Activated T-helper 2 cell treated with anti-CD3 and anti-CD28 coated beads, Interferon-gamma antibody, Interleukin-2, Interleukin-4, amounts not matched to agents 10 μg/mL and 5 μg/mL and 100 μg/mL, durations not matched to agents 14 hours and 24 hours and 36 hours (primary cell): ENCODE results near the gene ADCY4. TPM values are rescaled to one million over a fixed set of nuclear protein-coding genes. Genes with fewer than 3 reads are reported as not detected.

Experiments
- DNase-seq: peaks from one replicate; pipeline ENCODE4 v3.0.0; 2021; ENCODE audit warnings: low spot score
- H3K27ac Mint-ChIP-seq: one replicate; pipeline ENCODE4 v1.8.0; 2021; ENCODE audit warnings: mixed read lengths
- H3K27me3 Mint-ChIP-seq: one replicate; pipeline ENCODE4 v1.8.0; 2021; ENCODE audit warnings: low read depth, mixed read lengths
- H3K36me3 Mint-ChIP-seq: one replicate; pipeline ENCODE4 v1.8.0; 2021; ENCODE audit warnings: low read depth, mixed read lengths
- H3K4me1 Mint-ChIP-seq: one replicate; pipeline ENCODE4 v1.8.0; 2021; ENCODE audit warnings: low read depth, mixed read lengths
- H3K4me3 Mint-ChIP-seq: one replicate; pipeline ENCODE4 v1.8.0; 2021; ENCODE audit warnings: low read depth, mild to moderate bottlenecking, moderate library complexity, mixed read lengths
- H3K9me3 Mint-ChIP-seq: one replicate; pipeline ENCODE4 v1.8.0; 2021; ENCODE audit warnings: mixed read lengths
- intact Hi-C: fragments of 100-400 bp; cut with micrococcal nuclease; formaldehyde crosslinking; loops from one replicate; pipeline ENCODE4 v1.15.1; 2023
- total RNA-seq: library from RNA; stranded (reverse); gene quantifications from 2 replicates; pipeline ENCODE4 v1.2.3, GENCODE V29; 2022

ADCY4 gene
- total RNA-seq, 1 donor from 2014 or later, result 1.5 TPM

- intact Hi-C loops, result no loop called here
- H3K4me3 Mint-ChIP-seq, result no peak overlapping the region
- peaks cover 32% of the 10 kb centered on the region for H3K27me3 Mint-ChIP-seq
- no peaks in the 10 kb centered on the region for H3K9me3 Mint-ChIP-seq
- H3K36me3 Mint-ChIP-seq, result no peaks in the 10 kb centered on the region
- H3K27ac Mint-ChIP-seq, result no peak overlapping the region
- no peak for DNase-seq
- H3K4me1 Mint-ChIP-seq, result peaks cover 6% of the 10 kb centered on the region
Observed at GRCh38 chr14:24343795-24344660, 9.2 kb upstream of the ADCY4 start.

- H3K4me1 Mint-ChIP-seq, result peaks cover 13% of the 10 kb centered on the region
- H3K36me3 Mint-ChIP-seq, result no peaks in the 10 kb centered on the region
- H3K9me3 Mint-ChIP-seq, result no peaks in the 10 kb centered on the region
- DNase-seq, result no peak
- peaks cover 27% of the 10 kb centered on the region for H3K27me3 Mint-ChIP-seq
- intact Hi-C loops, result no loop called here
- H3K4me3 Mint-ChIP-seq, result no peak overlapping the region
- no peak overlapping the region for H3K27ac Mint-ChIP-seq
Observed at GRCh38 chr14:24342889-24343288, 8.0 kb upstream of the ADCY4 start.

- no peaks in the 10 kb centered on the region for H3K9me3 Mint-ChIP-seq
- H3K27ac Mint-ChIP-seq, result no peak overlapping the region
- no peak for DNase-seq
- peaks cover 18% of the 10 kb centered on the region for H3K36me3 Mint-ChIP-seq
- intact Hi-C loops, result no loop called here
- H3K27me3 Mint-ChIP-seq, result peaks cover 19% of the 10 kb centered on the region
- peaks cover 13% of the 10 kb centered on the region for H3K4me1 Mint-ChIP-seq
- H3K4me3 Mint-ChIP-seq, result no peak overlapping the region
Observed at GRCh38 chr14:24340606-24341005, 5.7 kb upstream of the ADCY4 start.

- Mint-ChIP-seq H3K4me3 (peak within 1 kb of the TSS; percentile 87), H3K27ac (peak within 1 kb of the TSS; percentile 61)
Observed at GRCh38 chr14:24339284-24340151, 4.6 kb upstream of the ADCY4 start, which contains the start of gene RIPK3. RIPK3 (minus strand) TSS chr14:24339991; CDS start chr14:24339826, 165 bp downstream.

GRCh38 chr14:24338843-24339242 lies 4.0 kb upstream of the ADCY4 start:
- Mint-ChIP-seq H3K27ac (no peak overlapping the region), H3K4me3 (peak overlapping the region; percentile 87), H3K9me3 (no peaks in the 10 kb centered on the region), H3K27me3 (peaks cover 25% of the 10 kb centered on the region), H3K4me1 (peaks cover 19% of the 10 kb centered on the region), H3K36me3 (peaks cover 26% of the 10 kb centered on the region)
- intact Hi-C loops, result loop anchor here (10.0 kb wide), 1 partner anchor 326 kb away; no protein-coding TSS in a partner anchor
- no peak for DNase-seq

More at GRCh38 chr14:24339284-24340151, 4.6 kb upstream of the ADCY4 start, which contains the start of gene RIPK3:
- peak; percentile 68 for DNase-seq
- peaks cover 26% of the 10 kb centered on the region for H3K36me3 Mint-ChIP-seq
- intact Hi-C loops, result loop anchor here (10.0 kb wide), 1 partner anchor 325 kb away; no protein-coding TSS in a partner anchor
- peaks cover 24% of the 10 kb centered on the region for H3K27me3 Mint-ChIP-seq
- peaks cover 16% of the 10 kb centered on the region for H3K4me1 Mint-ChIP-seq
- no peaks in the 10 kb centered on the region for H3K9me3 Mint-ChIP-seq

GRCh38 chr14:24337824-24338175 lies 2.9 kb upstream of the ADCY4 start:
- intact Hi-C loops, result loop anchor here (10.0 kb wide), 1 partner anchor 327 kb away; no protein-coding TSS in a partner anchor
- peaks cover 26% of the 10 kb centered on the region for H3K36me3 Mint-ChIP-seq
- H3K4me1 Mint-ChIP-seq, result peaks cover 22% of the 10 kb centered on the region
- no peak overlapping the region for H3K27ac Mint-ChIP-seq
- H3K9me3 Mint-ChIP-seq, result no peaks in the 10 kb centered on the region
- H3K27me3 Mint-ChIP-seq, result peaks cover 21% of the 10 kb centered on the region
- peak overlapping the region; percentile 87 for H3K4me3 Mint-ChIP-seq
- no peak for DNase-seq

GRCh38 chr14:24337144-24337823 lies 2.4 kb upstream of the ADCY4 start:
- intact Hi-C loops, result loop anchor here (10.0 kb wide), 1 partner anchor 328 kb away; no protein-coding TSS in a partner anchor
- no peak overlapping the region for H3K27ac Mint-ChIP-seq

GRCh38 chr14:24335461-24336171 lies 745 bp upstream of the ADCY4 start:
- DNase-seq, result no peak
- H3K9me3 Mint-ChIP-seq, result no peaks in the 10 kb centered on the region
- intact Hi-C loops, result loop anchor here (10.0 kb wide), 1 partner anchor 329 kb away; no protein-coding TSS in a partner anchor
- H3K4me1 Mint-ChIP-seq, result peaks cover 29% of the 10 kb centered on the region
- H3K27me3 Mint-ChIP-seq, result peaks cover 22% of the 10 kb centered on the region
- H3K27ac Mint-ChIP-seq, result no peak overlapping the region
- H3K4me3 Mint-ChIP-seq, result no peak overlapping the region
- H3K36me3 Mint-ChIP-seq, result peaks cover 26% of the 10 kb centered on the region

More at GRCh38 chr14:24337144-24337823, 2.4 kb upstream of the ADCY4 start:
- Mint-ChIP-seq H3K4me3 (no peak overlapping the region), H3K36me3 (peaks cover 26% of the 10 kb centered on the region), H3K4me1 (peaks cover 26% of the 10 kb centered on the region), H3K9me3 (no peaks in the 10 kb centered on the region), H3K27me3 (peaks cover 20% of the 10 kb centered on the region)
- DNase-seq, result no peak

GRCh38 chr14:24332268-24332993 lies 2.4 kb downstream of the ADCY4 start:
- intact Hi-C loops, result loop anchor here (1.0 to 10.0 kb wide), 3 partner anchors 18 to 332 kb away; partner anchors contain the start of gene TINF2
- peak; percentile 82 for DNase-seq
- peak overlapping the region; percentile 3 for H3K27ac Mint-ChIP-seq
- peaks cover 27% of the 10 kb centered on the region for H3K27me3 Mint-ChIP-seq
- no peaks in the 10 kb centered on the region for H3K9me3 Mint-ChIP-seq
- H3K36me3 Mint-ChIP-seq, result peaks cover 24% of the 10 kb centered on the region
- peak overlapping the region; percentile 66 for H3K4me3 Mint-ChIP-seq
- H3K4me1 Mint-ChIP-seq, result peaks cover 36% of the 10 kb centered on the region

- Mint-ChIP-seq H3K9me3 (no peaks in the 10 kb centered on the region), H3K4me1 (peaks cover 39% of the 10 kb centered on the region), H3K27ac (peak overlapping the region; percentile 3), H3K36me3 (peaks cover 19% of the 10 kb centered on the region), H3K27me3 (peaks cover 27% of the 10 kb centered on the region), H3K4me3 (peak overlapping the region; percentile 66)
- intact Hi-C loops, result loop anchor here (1.0 to 10.0 kb wide), 3 partner anchors 17 to 333 kb away; partner anchors contain the start of gene TINF2
- DNase-seq, result no peak
Observed at GRCh38 chr14:24331731-24332267, 3.1 kb downstream of the ADCY4 start.
